HepG2 (cell line): ENCODE data around the gene PRXL2A. TPM values are rescaled to one million over a fixed set of nuclear protein-coding genes. Genes with fewer than 3 reads are reported as not detected.

Source experiments
- ATAC-seq: fragments of 200-7000 bp; cut with Tn5 transposase; 3 replicates; pipeline ENCODE4 v1.9.1; 2020; ENCODE audit warnings: mild to moderate bottlenecking, moderate library complexity
- BruUV-seq: library from RNA; stranded (reverse); fragments of 400-500 nt; replicated peaks from 2 replicates; lab custom pipeline; 2021; lab: Mats Ljungman, UMichigan
- CTCF ChIA-PET: fragments of 300-600 bp; formaldehyde crosslinking; extraction: SDS; loops from one replicate; lab custom pipeline; 2021; ENCODE audit warnings: low total read pairs, inconsistent platforms, low intra/inter-chr PET ratio; lab: Yijun Ruan, JAX
- POLR2A ChIA-PET: fragments of 350-600 bp; sonication (Branson Sonifier 250); formaldehyde crosslinking; loops from one replicate; lab custom pipeline; 2020; ENCODE audit warnings: antibody characterized with exemption, inconsistent platforms; lab: Yijun Ruan, JAX
- DNase-seq: peaks from one replicate; pipeline ENCODE4 v3.0.0-alpha.2; 2015; ENCODE audit warnings: low spot score
- FAIRE-seq: peaks from 3 replicates; lab custom pipeline; 2011; peaks lifted over from hg19 to GRCh38; lab: Jason Lieb, UNC
- H2AFZ ChIP-seq: one replicate; pipeline ENCODE4 v1.6.1; 2011; ENCODE audit warnings: low read length, inconsistent platforms
- H3K27ac ChIP-seq: fragments of 300-600 bp; 3 replicates; pipeline ENCODE4 v1.8.0; 2011; ENCODE audit warnings: mixed run types, mild to moderate bottlenecking, mixed read lengths, low read length, inconsistent platforms; ENCODE audit not compliant: insufficient read depth; ENCODE audit errors: extremely low read length
- H3K27me3 ChIP-seq, 2 experiments: fragments of 200-600 bp in 1 of 2; 2 replicates in 1 of 2; 3 replicates in 1 of 2; pipeline versions ENCODE4 v1.6.0 to v1.8.0; 2011; ENCODE audit warnings: low read length in 2 of 2, mild to moderate bottlenecking in 2 of 2, moderate library complexity in 2 of 2, inconsistent platforms in 1 of 2; ENCODE audit not compliant: insufficient read depth in 2 of 2, control insufficient read depth in 1 of 2
- H3K36me3 ChIP-seq, 2 experiments: fragments of 200-600 bp in 1 of 2; replicated peaks in 1 of 2; 2 replicates in 1 of 2; 3 replicates in 1 of 2; pipeline versions ENCODE4 v1.5.1 to v1.8.0; 2011; ENCODE audit warnings: low read length in 2 of 2, inconsistent platforms in 1 of 2; ENCODE audit not compliant: insufficient read depth in 2 of 2, control insufficient read depth in 1 of 2
- H3K4me1 ChIP-seq: 2 replicates; pipeline ENCODE4 v1.5.1; 2012; ENCODE audit warnings: low read length, inconsistent platforms; ENCODE audit not compliant: insufficient read depth
- H3K4me2 ChIP-seq: 2 replicates; pipeline ENCODE4 v1.6.0; 2011; ENCODE audit warnings: low read depth, low read length, inconsistent platforms
- H3K4me3 ChIP-seq, 3 experiments: fragments of 200-600 bp in 1 of 3; sonication (generic), shearing (Covaris generic) in 1 of 3; replicated peaks in 1 of 3; 2 replicates each; pipeline ENCODE4 v1.5.1; 2011 to 2016; ENCODE audit warnings: low read length in 3 of 3, inconsistent platforms in 2 of 3, low read depth in 2 of 3, mild to moderate bottlenecking in 2 of 3, control low read depth in 1 of 3, mixed read lengths in 1 of 3; ENCODE audit not compliant: insufficient read depth in 1 of 3
- H3K79me2 ChIP-seq: one replicate; pipeline ENCODE4 v1.6.1; 2011; ENCODE audit warnings: low read length, inconsistent platforms; ENCODE audit not compliant: insufficient read depth
- H3K9ac ChIP-seq: 2 replicates; pipeline ENCODE4 v1.6.0; 2011; ENCODE audit warnings: mild to moderate bottlenecking, low read depth, low read length, inconsistent platforms; ENCODE audit not compliant: insufficient read depth
- H3K9me3 ChIP-seq: 2 replicates; pipeline ENCODE4 v1.5.1; 2012; ENCODE audit warnings: mild to moderate bottlenecking, low read length
- H4K20me1 ChIP-seq: 2 replicates; pipeline ENCODE4 v1.6.0; 2011; ENCODE audit warnings: inconsistent platforms, mild to moderate bottlenecking, low read length, moderate library complexity; ENCODE audit not compliant: insufficient read depth
- DNMT1 ChIP-seq: sonication (generic); formaldehyde crosslinking; IDR thresholded peaks from 2 replicates; pipeline ENCODE4 v1.5.1; 2020; ENCODE audit warnings: mild to moderate bottlenecking, missing genetic modification reagents
- KDM5A ChIP-seq: fragments of 200-600 bp; sonication (generic); IDR thresholded peaks from 2 replicates; pipeline ENCODE4 v1.7.0; 2018; ENCODE audit warnings: antibody characterized with exemption, mild to moderate bottlenecking, low read length, borderline replicate concordance
- NR2F1 ChIP-seq, 2 experiments: fragments of 450-650 bp in 1 of 2; formaldehyde crosslinking in 1 of 2; IDR thresholded peaks; 2 replicates each; pipeline versions ENCODE4 v1.5.0 to v1.6.1; 2016 to 2020; ENCODE audit warnings: mild to moderate bottlenecking in 1 of 2, missing compliant biosample characterization in 1 of 2, missing genetic modification reagents in 1 of 2, moderate library complexity in 1 of 2
- PAX8 ChIP-seq: sonication (generic); formaldehyde crosslinking; IDR thresholded peaks from 2 replicates; pipeline ENCODE4 v1.8.0; 2022; ENCODE audit warnings: mild to moderate bottlenecking, missing genetic modification reagents, borderline replicate concordance
- SRF ChIP-seq: IDR thresholded peaks from 2 replicates; pipeline ENCODE4 v1.6.1; 2011; ENCODE audit warnings: mild to moderate bottlenecking, low read depth, low read length, moderate library complexity
- WGBS: methylation state at CpG from one replicate; pipeline ENCODE4 v1.1.6; 2017; ENCODE audit warnings: low lambda C conversion rate; 5-methylcytosine and 5-hydroxymethylcytosine counted together
- in situ Hi-C: cut with HindIII; loops from 2 replicates; pipeline ENCODE4 v1.10.0; 2017; ENCODE audit warnings: low pct_unique_long_range_greater_than_20kb; ENCODE audit not compliant: extremely low pct_ligation_motif_present
- intact Hi-C: fragments of 100-400 bp; cut with micrococcal nuclease; formaldehyde crosslinking; loops from one replicate; pipeline ENCODE4 v1.10.0; 2022; ENCODE audit not compliant: unreplicated experiment
- polyA plus RNA-seq, 8 experiments: library from polyadenylated mRNA; depleted of rRNA in 3 of 8; stranded (reverse) in 7 of 8; unstranded in 1 of 8; fragments of >200 nt; fragmentation: Illumina TruSeq in 4 of 8; extraction: Trizol in 4 of 8; gene quantifications; 2 replicates each; pipeline versions ENCODE4 v1.2.1 to v1.2.3, GENCODE V29; 2011 to 2016; ENCODE audit warnings: low read depth in 4 of 8, missing spikeins in 1 of 8, mixed read lengths in 1 of 8; ENCODE audit not compliant: insufficient read depth in 1 of 8
- total RNA-seq, 5 experiments: library from RNA; depleted of rRNA; stranded (reverse); fragments of >200 nt; fragmentation: Illumina TruSeq; extraction: Trizol; gene quantifications; 2 replicates each; pipeline ENCODE4 v1.2.3, GENCODE V29; 2016; ENCODE audit warnings: low read depth in 1 of 5
- TF ChIP-seq, protein P1 (sequence below): sonication (generic); formaldehyde crosslinking; IDR thresholded peaks from 2 replicates; pipeline ENCODE4 v1.4.0; 2020; ENCODE audit warnings: missing genetic modification reagents, borderline replicate concordance
- TF ChIP-seq, protein P2 (sequence below): sonication (generic); formaldehyde crosslinking; IDR thresholded peaks from 2 replicates; pipeline ENCODE4 v1.8.0; 2022; ENCODE audit warnings: mild to moderate bottlenecking, missing genetic modification reagents, borderline replicate concordance
- TF ChIP-seq, protein P3 (sequence below): sonication (generic); IDR thresholded peaks from 2 replicates; pipeline ENCODE4 v1.6.1; 2016; ENCODE audit warnings: low read depth, borderline replicate concordance
- TF ChIP-seq, protein P4 (sequence below): sonication (generic); formaldehyde crosslinking; IDR thresholded peaks from 2 replicates; pipeline ENCODE4 v1.5.1; 2020; ENCODE audit warnings: mild to moderate bottlenecking, moderate library complexity, missing genetic modification reagents
- TF ChIP-seq, protein P5 (sequence below): sonication (generic); formaldehyde crosslinking; IDR thresholded peaks from 2 replicates; pipeline ENCODE4 v1.4.0; 2020; ENCODE audit warnings: missing genetic modification reagents, mild to moderate bottlenecking, borderline replicate concordance

PRXL2A gene
- total and polyA plus RNA-seq, 2 of the 13 experiments (the other 11 are each of a cell fraction or from before 2014, with no cell fraction given), result 43.9 to 79.9 TPM

DNA sequence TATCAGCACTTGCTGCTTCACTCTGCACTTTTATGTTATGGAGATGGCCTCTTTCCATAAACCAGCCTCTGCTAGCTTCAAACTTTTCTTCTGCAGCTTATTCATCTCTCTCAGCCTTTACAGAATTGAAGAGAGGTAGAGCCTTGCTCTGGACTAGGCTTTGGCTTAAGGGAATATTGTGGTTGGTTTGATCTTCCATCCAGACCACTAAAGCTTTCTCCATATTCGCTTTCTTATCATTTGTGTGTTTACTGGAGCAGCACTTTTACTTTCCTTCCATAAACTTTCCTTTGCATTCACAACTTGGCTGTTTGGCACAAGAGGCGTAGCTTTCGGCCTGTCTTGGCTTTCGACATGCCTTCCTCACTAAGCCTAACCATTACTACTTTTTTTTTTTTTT is 28.2 kb upstream of the PRXL2A start:
- ChIA-PET CTCF (no interaction called here), POLR2A (no interaction called here)
- WGBS, result 54% methylated on average over 4 of the region's 4 CpGs
- H3K9me3 ChIP-seq, result no peaks in the 10 kb centered on the region
- in situ Hi-C loops, result no loop called here
- FAIRE-seq (no peak), ATAC-seq (no peak), DNase-seq (no peak)
- H3K4me1 ChIP-seq, result peaks cover 11% of the 10 kb centered on the region
- H2AFZ ChIP-seq, result no peak overlapping the region
- H3K79me2 ChIP-seq, result no peaks in the 10 kb centered on the region
- intact Hi-C loops, result loop anchor here (10.0 kb wide), 1 partner anchor 155 kb away; the partner anchor contains the start of gene SH2D4B
- no peak overlapping the region for H3K4me3 ChIP-seq
- H3K27me3 ChIP-seq, result no peaks in the 10 kb centered on the region
- H3K27ac ChIP-seq, result no peak overlapping the region
- no peak overlapping the region for H3K4me2 ChIP-seq
- no peak overlapping the region for H3K9ac ChIP-seq
- no TSS peak for BruUV-seq
- no peaks in the 10 kb centered on the region for H3K36me3 ChIP-seq
- no peaks in the 10 kb centered on the region for H4K20me1 ChIP-seq
- TF ChIP-seq SRF, result no peak
- TF ChIP-seq, protein P1, sequence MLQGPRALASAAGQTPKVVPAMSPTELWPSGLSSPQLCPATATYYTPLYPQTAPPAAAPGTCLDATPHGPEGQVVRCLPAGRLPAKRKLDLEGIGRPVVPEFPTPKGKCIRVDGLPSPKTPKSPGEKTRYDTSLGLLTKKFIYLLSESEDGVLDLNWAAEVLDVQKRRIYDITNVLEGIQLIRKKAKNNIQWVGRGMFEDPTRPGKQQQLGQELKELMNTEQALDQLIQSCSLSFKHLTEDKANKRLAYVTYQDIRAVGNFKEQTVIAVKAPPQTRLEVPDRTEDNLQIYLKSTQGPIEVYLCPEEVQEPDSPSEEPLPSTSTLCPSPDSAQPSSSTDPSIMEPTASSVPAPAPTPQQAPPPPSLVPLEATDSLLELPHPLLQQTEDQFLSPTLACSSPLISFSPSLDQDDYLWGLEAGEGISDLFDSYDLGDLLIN (CRISPR knock-in tag), result no peak

DNA sequence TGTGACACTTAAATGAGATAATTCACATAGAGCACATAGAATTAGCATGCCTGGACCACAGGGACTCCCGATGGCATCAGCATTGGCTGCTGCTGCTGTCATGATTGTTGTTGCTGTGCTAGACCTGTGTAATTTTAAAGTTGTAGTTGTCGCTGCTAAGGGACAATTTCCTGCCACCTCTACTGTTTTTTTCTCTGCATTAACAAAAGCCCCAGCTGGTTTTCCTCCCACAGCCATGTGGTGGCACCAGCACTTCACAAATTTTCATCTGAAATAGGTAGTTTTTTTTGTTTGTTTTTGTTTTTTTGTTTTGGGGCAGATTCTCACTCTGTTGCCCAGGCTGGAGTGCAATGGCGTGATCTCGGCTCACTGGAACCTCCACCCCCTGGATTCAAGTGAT is 25.4 kb upstream of the PRXL2A start:
- CTCF ChIA-PET, result interaction anchor here (1.5 to 2.5 kb wide), 2 partner anchors 61 to 122 kb away, joined by 9 to 46 read pairs; no protein-coding TSS in a partner anchor
- H3K4me2 ChIP-seq, result no peak overlapping the region
- H3K4me3 ChIP-seq, result no peak overlapping the region
- intact Hi-C loops, result loop anchor here (1.0 to 10.0 kb wide), 3 partner anchors 60 to 152 kb away; partner anchors contain the start of gene SH2D4B
- no peaks in the 10 kb centered on the region for H3K36me3 ChIP-seq
- FAIRE-seq, result peak; percentile 70
- POLR2A ChIA-PET, result interaction anchor here (1.5 kb wide), 1 partner anchor 25 kb away, joined by 3 read pairs; the partner anchor contains the start of gene PRXL2A
- H3K9me3 ChIP-seq, result no peaks in the 10 kb centered on the region
- BruUV-seq, result no TSS peak
- H3K9ac ChIP-seq, result no peak overlapping the region
- H2AFZ ChIP-seq, result no peak overlapping the region
- no peaks in the 10 kb centered on the region for H3K27me3 ChIP-seq
- no peaks in the 10 kb centered on the region for H3K79me2 ChIP-seq
- H4K20me1 ChIP-seq, result no peaks in the 10 kb centered on the region
- peak; percentile 40 for DNase-seq
- WGBS, result 4% methylated on average over 4 of the region's 4 CpGs
- H3K27ac ChIP-seq, result no peak overlapping the region
- ATAC-seq, result peak; percentile 52; the same call in 2 of the 3 replicates
- peaks cover 10% of the 10 kb centered on the region for H3K4me1 ChIP-seq
- in situ Hi-C loops, result no loop called here
- TF ChIP-seq, protein P2, sequence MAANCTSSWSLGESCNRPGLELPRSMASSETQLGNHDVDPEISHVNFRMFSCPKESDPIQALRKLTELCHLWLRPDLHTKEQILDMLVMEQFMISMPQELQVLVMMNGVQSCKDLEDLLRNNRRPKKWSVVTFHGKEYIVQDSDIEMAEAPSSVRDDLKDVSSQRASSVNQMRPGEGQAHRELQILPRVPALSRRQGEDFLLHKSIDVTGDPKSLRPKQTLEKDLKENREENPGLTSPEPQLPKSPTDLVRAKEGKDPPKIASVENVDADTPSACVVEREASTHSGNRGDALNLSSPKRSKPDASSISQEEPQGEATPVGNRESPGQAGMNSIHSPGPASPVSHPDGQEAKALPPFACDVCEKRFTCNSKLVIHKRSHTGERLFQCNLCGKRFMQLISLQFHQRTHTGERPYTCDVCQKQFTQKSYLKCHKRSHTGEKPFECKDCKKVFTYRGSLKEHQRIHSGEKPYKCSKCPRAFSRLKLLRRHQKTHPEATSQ (CRISPR knock-in tag), result no peak
- no peak for TF ChIP-seq NR2F1 (CRISPR knock-in tag; IDR thresholded peaks at IDR 0.05)
- TF ChIP-seq, protein P3, sequence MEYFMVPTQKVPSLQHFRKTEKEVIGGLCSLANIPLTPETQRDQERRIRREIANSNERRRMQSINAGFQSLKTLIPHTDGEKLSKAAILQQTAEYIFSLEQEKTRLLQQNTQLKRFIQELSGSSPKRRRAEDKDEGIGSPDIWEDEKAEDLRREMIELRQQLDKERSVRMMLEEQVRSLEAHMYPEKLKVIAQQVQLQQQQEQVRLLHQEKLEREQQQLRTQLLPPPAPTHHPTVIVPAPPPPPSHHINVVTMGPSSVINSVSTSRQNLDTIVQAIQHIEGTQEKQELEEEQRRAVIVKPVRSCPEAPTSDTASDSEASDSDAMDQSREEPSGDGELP, result peak; percentile 71; the same call in 1 of the 2 replicates
- TF ChIP-seq, protein P4, sequence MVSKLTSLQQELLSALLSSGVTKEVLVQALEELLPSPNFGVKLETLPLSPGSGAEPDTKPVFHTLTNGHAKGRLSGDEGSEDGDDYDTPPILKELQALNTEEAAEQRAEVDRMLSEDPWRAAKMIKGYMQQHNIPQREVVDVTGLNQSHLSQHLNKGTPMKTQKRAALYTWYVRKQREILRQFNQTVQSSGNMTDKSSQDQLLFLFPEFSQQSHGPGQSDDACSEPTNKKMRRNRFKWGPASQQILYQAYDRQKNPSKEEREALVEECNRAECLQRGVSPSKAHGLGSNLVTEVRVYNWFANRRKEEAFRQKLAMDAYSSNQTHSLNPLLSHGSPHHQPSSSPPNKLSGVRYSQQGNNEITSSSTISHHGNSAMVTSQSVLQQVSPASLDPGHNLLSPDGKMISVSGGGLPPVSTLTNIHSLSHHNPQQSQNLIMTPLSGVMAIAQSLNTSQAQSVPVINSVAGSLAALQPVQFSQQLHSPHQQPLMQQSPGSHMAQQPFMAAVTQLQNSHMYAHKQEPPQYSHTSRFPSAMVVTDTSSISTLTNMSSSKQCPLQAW (CRISPR knock-in tag), result 0 out of 2 replicates have a peak, but pooled peaks have one; percentile 28
- TF ChIP-seq PAX8 (CRISPR knock-in tag), result no peak
- no peak for TF ChIP-seq KDM5A
- no peak for TF ChIP-seq DNMT1
- TF ChIP-seq, protein P5, sequence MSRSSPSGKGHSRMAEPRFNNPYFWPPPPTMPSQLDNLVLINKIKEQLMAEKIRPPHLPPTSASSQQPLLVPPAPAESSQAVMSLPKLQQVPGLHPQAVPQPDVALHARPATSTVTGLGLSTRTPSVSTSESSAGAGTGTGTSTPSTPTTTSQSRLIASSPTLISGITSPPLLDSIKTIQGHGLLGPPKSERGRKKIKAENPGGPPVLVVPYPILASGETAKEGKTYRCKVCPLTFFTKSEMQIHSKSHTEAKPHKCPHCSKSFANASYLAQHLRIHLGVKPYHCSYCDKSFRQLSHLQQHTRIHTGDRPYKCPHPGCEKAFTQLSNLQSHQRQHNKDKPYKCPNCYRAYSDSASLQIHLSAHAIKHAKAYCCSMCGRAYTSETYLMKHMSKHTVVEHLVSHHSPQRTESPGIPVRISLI (CRISPR knock-in tag), result peak; percentile 77; the same call in 1 of the 2 replicates
